ENCODE results near the gene DLG5. TPM values are rescaled to one million over a fixed set of nuclear protein-coding genes. Genes with fewer than 3 reads are reported as not detected.

DLG5 gene
- total and polyA plus RNA-seq, 2 experiments from 2014 or later = 15.5 to 29.3 TPM

- Histone ChIP-seq H3K4me1 (ENCODE audit: insufficient read depth) (peaks cover 22% of the 10 kb centered on the region), H3K36me3 (replicated peaks; ENCODE audit: insufficient read depth, low read depth) (no peaks in the 10 kb centered on the region), H3K9me3 (ENCODE audit: low read depth) (no peaks in the 10 kb centered on the region), H3K27ac (no peak overlapping the region), H3K4me3 (no peak overlapping the region), H3K79me2 (no peaks in the 10 kb centered on the region), H3K4me2 (no peak overlapping the region), H2AFZ (no peak overlapping the region), H4K20me1 (ENCODE audit: insufficient read depth, poor library complexity, severe bottlenecking) (no peaks in the 10 kb centered on the region), H3K9me2 (replicated peaks; ENCODE audit: insufficient read depth) (no peaks in the 10 kb centered on the region), H3K27me3 (no peaks in the 10 kb centered on the region)
- TF ChIP-seq EZH2 (IDR thresholded peaks at IDR 0.05; ENCODE audit: borderline replicate concordance) (no peak), EZH2phosphoT487 (IDR thresholded peaks at IDR 0.05; ENCODE audit: low read depth, severe bottlenecking, unreplicated experiment) (no peak), CTCF (IDR thresholded peaks at IDR 0.05; ENCODE audit: poor library complexity) (no peak)
- 92% methylated on average over 6 of the region's 6 CpGs for WGBS (ENCODE audit: low lambda C conversion rate, missing lambda C conversion rate)
- no peak for DNase-seq (ENCODE audit: low spot score)
These were observed 15.2 kb upstream of the DLG5 start for GRCh38 chr10:77941790-77942189.

DNA sequence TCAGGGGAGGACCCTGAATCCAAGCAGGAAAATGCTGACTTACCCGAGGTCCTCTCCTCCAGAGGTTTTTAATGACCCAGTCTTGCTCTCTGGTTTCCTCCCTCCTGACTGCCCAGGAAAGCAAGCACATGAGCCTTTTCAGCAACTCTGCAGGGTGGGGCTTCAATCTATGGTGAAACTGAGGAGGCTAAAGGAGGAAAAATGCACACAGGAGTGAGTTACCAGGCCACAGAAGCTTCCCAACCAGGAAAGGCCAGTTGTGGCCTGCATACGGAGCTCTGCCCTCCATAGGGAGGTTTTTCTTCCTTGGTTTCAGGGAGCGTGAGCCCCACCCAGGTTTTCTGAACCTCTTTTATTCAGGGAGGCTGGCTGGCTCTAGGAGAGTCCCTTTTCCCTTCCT lies 14.1 kb upstream of the DLG5 start:
- no peaks in the 10 kb centered on the region for H3K79me2 ChIP-seq
- no peaks in the 10 kb centered on the region for H3K9me3 ChIP-seq (ENCODE audit: low read depth)
- H3K36me3 ChIP-seq (replicated peaks; ENCODE audit: insufficient read depth, low read depth) = no peaks in the 10 kb centered on the region
- no peaks in the 10 kb centered on the region for H4K20me1 ChIP-seq (ENCODE audit: insufficient read depth, poor library complexity, severe bottlenecking)
- no peak for DNase-seq (ENCODE audit: low spot score)
- peak overlapping the region; percentile 49 for H3K27ac ChIP-seq
- no peak overlapping the region for H3K4me3 ChIP-seq
- H3K4me1 ChIP-seq (ENCODE audit: insufficient read depth) = peaks cover 22% of the 10 kb centered on the region
- no peaks in the 10 kb centered on the region for H3K27me3 ChIP-seq
- no peak overlapping the region for H3K4me2 ChIP-seq
- WGBS (ENCODE audit: low lambda C conversion rate, missing lambda C conversion rate) = 79% methylated on average over 3 of the region's 3 CpGs
- no peak overlapping the region for H2AFZ ChIP-seq
- TF ChIP-seq CTCF (IDR thresholded peaks at IDR 0.05; ENCODE audit: poor library complexity) = no peak
- no peak for TF ChIP-seq EZH2phosphoT487 (IDR thresholded peaks at IDR 0.05; ENCODE audit: low read depth, severe bottlenecking, unreplicated experiment)
- TF ChIP-seq EZH2 (IDR thresholded peaks at IDR 0.05; ENCODE audit: borderline replicate concordance) = no peak
- no peaks in the 10 kb centered on the region for H3K9me2 ChIP-seq (replicated peaks; ENCODE audit: insufficient read depth)

GRCh38 chr10:77940225-77940624 lies 13.7 kb upstream of the DLG5 start:
- no peaks in the 10 kb centered on the region for H3K9me2 ChIP-seq (replicated peaks; ENCODE audit: insufficient read depth)
- peaks cover 22% of the 10 kb centered on the region for H3K4me1 ChIP-seq (ENCODE audit: insufficient read depth)
- H3K79me2 ChIP-seq = no peaks in the 10 kb centered on the region
- no peak overlapping the region for H3K4me3 ChIP-seq
- no peak overlapping the region for H2AFZ ChIP-seq
- WGBS (ENCODE audit: low lambda C conversion rate, missing lambda C conversion rate) = 95% methylated on average over 2 of the region's 2 CpGs
- H3K4me2 ChIP-seq = no peak overlapping the region
- H3K27ac ChIP-seq = peak overlapping the region; percentile 49
- H3K27me3 ChIP-seq = no peaks in the 10 kb centered on the region
- H3K36me3 ChIP-seq (replicated peaks; ENCODE audit: insufficient read depth, low read depth) = no peaks in the 10 kb centered on the region
- TF ChIP-seq EZH2 (IDR thresholded peaks at IDR 0.05; ENCODE audit: borderline replicate concordance) (no peak), EZH2phosphoT487 (IDR thresholded peaks at IDR 0.05; ENCODE audit: low read depth, severe bottlenecking, unreplicated experiment) (no peak), CTCF (IDR thresholded peaks at IDR 0.05; ENCODE audit: poor library complexity) (no peak)
- no peaks in the 10 kb centered on the region for H3K9me3 ChIP-seq (ENCODE audit: low read depth)
- no peaks in the 10 kb centered on the region for H4K20me1 ChIP-seq (ENCODE audit: insufficient read depth, poor library complexity, severe bottlenecking)
- DNase-seq (ENCODE audit: low spot score) = no peak

DNA sequence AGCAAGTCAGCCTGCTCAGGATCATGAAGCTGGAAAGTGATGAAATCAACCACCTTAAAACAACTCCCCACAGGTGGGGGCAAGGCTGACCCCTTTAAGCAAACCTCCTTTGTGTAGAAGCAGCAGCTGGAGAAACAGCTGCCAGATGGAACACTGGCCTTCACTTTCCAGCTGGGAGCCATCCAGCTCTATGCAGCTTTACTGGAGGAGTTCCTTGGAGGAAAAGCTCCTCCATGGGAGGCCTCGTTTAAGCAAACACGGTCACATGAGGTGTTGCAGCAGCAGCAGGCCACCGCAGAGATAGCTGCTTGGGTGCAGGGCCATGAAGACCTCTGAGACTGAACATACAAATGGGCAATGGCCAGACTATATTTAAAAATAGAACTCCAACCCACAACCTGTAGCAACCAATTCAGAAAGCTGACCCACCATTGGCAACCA lies 13.0 kb upstream of the DLG5 start:
- H3K4me2 ChIP-seq = no peak overlapping the region

More for the DNA sequence above, 13.0 kb upstream of the DLG5 start:
- Histone ChIP-seq H3K4me3 (no peak overlapping the region), H3K79me2 (no peaks in the 10 kb centered on the region), H3K36me3 (replicated peaks; ENCODE audit: insufficient read depth, low read depth) (no peaks in the 10 kb centered on the region), H3K9me2 (replicated peaks; ENCODE audit: insufficient read depth) (no peaks in the 10 kb centered on the region), H3K27me3 (no peaks in the 10 kb centered on the region), H3K4me1 (ENCODE audit: insufficient read depth) (peaks cover 22% of the 10 kb centered on the region), H4K20me1 (ENCODE audit: insufficient read depth, poor library complexity, severe bottlenecking) (no peaks in the 10 kb centered on the region), H3K27ac (peak overlapping the region; percentile 49), H2AFZ (no peak overlapping the region), H3K9me3 (ENCODE audit: low read depth) (no peaks in the 10 kb centered on the region)
- WGBS (ENCODE audit: low lambda C conversion rate, missing lambda C conversion rate) = 17% methylated on average over 3 of the region's 3 CpGs
- DNase-seq (ENCODE audit: low spot score) = peak; percentile 58
- TF ChIP-seq EZH2 (IDR thresholded peaks at IDR 0.05; ENCODE audit: borderline replicate concordance) (no peak), CTCF (IDR thresholded peaks at IDR 0.05; ENCODE audit: poor library complexity) (no peak), EZH2phosphoT487 (IDR thresholded peaks at IDR 0.05; ENCODE audit: low read depth, severe bottlenecking, unreplicated experiment) (no peak)
